Nephron (organoid): ENCODE measurements around the gene PHF21A.
A peak's percentile ranks its signal among the peaks of the same experiment; 100 is the strongest.

Experiments used
- H3K27ac Mint-ChIP-seq, 3 experiments: 2 replicates each; pipeline ENCODE4 v1.8.0; 2020; ENCODE audit warnings: mixed read lengths in 3 of 3, mild to moderate bottlenecking in 2 of 3, moderate library complexity in 1 of 3
- H3K27me3 Mint-ChIP-seq: 2 replicates; pipeline ENCODE4 v1.8.0; 2021; ENCODE audit warnings: low read depth, mild to moderate bottlenecking, moderate library complexity, mixed read lengths
- H3K36me3 Mint-ChIP-seq: 2 replicates; pipeline ENCODE4 v1.8.0; 2020; ENCODE audit warnings: low read depth, mixed read lengths
- H3K4me1 Mint-ChIP-seq: 2 replicates; pipeline ENCODE4 v1.8.0; 2020; ENCODE audit warnings: mixed read lengths
- H3K4me3 Mint-ChIP-seq, 3 experiments: 2 replicates each; pipeline ENCODE4 v1.8.0; 2020; ENCODE audit warnings: mild to moderate bottlenecking in 3 of 3, mixed read lengths in 3 of 3, moderate library complexity in 2 of 3
- H3K9me3 Mint-ChIP-seq: 2 replicates; pipeline ENCODE4 v1.8.0; 2020; ENCODE audit warnings: mixed read lengths
- TF ChIP-seq, protein P1 (sequence below), 3 experiments: fragments of 200-600 bp; sonication (generic); IDR thresholded peaks; one replicate each; pipeline ENCODE4 v1.5.0; 2021; ENCODE audit warnings: antibody characterized with exemption in 3 of 3; ENCODE audit not compliant: unreplicated experiment in 3 of 3

The PHF21A gene

DNA sequence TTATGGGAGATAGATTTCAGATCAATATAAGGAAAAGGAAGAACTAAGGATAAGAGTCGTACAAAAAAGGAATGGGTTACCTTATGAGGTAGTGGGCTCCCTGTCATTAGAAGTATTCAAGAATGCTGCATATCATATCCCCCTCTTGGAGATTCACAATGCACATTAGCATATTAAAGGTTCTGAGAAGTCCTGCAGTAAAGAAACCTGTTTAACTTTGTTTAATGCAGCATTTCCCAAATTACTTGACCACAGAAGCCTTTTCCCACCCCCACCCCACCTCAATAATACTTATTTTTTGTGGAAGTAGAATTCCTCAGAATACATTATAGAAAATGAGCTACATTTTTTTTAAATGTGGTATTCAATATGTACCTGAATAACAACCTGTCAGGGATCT lies 30.9 kb downstream of the PHF21A start:
- Mint-ChIP-seq H3K9me3 (no peaks in the 10 kb centered on the region), H3K4me3 (no peak overlapping the region), H3K36me3 (peaks cover 23% of the 10 kb centered on the region), H3K4me1 (no peaks in the 10 kb centered on the region), H3K27me3 (no peaks in the 10 kb centered on the region), H3K27ac (no peak overlapping the region)
- TF ChIP-seq, protein P1, sequence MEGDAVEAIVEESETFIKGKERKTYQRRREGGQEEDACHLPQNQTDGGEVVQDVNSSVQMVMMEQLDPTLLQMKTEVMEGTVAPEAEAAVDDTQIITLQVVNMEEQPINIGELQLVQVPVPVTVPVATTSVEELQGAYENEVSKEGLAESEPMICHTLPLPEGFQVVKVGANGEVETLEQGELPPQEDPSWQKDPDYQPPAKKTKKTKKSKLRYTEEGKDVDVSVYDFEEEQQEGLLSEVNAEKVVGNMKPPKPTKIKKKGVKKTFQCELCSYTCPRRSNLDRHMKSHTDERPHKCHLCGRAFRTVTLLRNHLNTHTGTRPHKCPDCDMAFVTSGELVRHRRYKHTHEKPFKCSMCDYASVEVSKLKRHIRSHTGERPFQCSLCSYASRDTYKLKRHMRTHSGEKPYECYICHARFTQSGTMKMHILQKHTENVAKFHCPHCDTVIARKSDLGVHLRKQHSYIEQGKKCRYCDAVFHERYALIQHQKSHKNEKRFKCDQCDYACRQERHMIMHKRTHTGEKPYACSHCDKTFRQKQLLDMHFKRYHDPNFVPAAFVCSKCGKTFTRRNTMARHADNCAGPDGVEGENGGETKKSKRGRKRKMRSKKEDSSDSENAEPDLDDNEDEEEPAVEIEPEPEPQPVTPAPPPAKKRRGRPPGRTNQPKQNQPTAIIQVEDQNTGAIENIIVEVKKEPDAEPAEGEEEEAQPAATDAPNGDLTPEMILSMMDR (IDR thresholded peaks at IDR 0.05; ENCODE audit: unreplicated experiment in 3 of 3) = no peak

DNA sequence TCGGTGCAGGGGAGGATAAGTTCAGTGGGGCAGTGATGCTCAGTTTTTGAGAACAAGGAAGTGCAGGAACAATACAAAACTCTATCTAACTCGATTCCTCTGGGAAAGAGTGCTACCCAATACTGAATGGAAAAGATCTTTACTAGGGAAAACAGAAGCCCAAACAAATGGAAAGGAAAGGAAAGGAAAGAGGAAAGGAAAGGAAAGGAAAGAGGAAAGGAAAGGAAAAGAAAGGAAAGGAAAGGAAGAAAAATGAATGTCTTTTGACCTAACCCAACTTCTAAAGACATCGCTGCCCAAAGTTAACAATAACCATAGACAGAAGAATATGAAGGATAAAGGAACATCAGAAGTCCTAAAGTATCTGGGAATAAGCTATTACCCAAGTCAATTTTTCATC lies 41.6 kb downstream of the PHF21A start:
- TF ChIP-seq, protein P1 (IDR thresholded peaks at IDR 0.05; ENCODE audit: unreplicated experiment in 3 of 3) = no peak
- Mint-ChIP-seq H3K27me3 (no peaks in the 10 kb centered on the region), H3K4me1 (no peaks in the 10 kb centered on the region), H3K9me3 (no peaks in the 10 kb centered on the region), H3K27ac (no peak overlapping the region), H3K36me3 (peaks cover 51% of the 10 kb centered on the region), H3K4me3 (no peak overlapping the region)

DNA sequence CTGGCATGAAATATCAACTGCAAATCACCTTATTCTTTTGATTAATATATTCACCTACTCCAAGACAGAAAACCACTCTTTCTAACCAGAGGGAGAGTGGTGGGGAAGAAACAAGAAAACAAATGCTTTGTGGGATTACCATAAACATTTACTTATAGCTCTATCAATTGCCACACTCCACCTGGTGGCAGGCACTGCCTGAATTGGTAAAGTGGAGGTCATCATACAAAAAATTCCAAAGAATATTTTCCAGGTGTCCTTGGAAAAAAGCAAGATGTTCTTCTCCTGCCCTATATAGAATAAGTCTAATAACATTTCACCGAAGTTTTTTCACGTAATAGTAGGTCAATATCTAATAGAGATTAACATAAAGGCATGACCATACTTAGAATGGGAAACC lies 45.3 kb downstream of the PHF21A start:
- H3K27ac Mint-ChIP-seq = no peak overlapping the region
- no peak overlapping the region for H3K4me3 Mint-ChIP-seq
- H3K36me3 Mint-ChIP-seq = peaks cover 52% of the 10 kb centered on the region
- TF ChIP-seq, protein P1 (IDR thresholded peaks at IDR 0.05; ENCODE audit: unreplicated experiment in 3 of 3) = no peak
- H3K4me1 Mint-ChIP-seq = no peaks in the 10 kb centered on the region
- no peaks in the 10 kb centered on the region for H3K27me3 Mint-ChIP-seq
- no peaks in the 10 kb centered on the region for H3K9me3 Mint-ChIP-seq

DNA sequence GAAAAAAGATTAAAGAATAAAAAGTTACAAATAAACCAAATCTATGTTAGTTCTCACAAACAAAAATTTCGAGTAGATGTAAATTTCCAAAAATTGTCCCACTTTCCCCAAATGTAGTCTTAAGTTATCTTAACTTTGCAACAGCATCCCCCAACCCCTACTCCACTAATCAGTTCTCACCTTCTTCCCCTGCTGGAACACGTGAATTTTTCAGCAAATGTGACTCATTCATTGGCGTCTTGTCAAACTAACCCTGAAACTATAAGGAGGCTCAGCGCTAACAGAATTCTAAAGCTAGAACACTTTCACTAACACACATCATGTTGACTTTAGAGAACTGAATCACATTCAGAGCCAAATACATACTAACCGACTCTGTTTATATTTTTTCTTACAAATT lies 46.1 kb downstream of the PHF21A start:
- TF ChIP-seq, protein P1 (IDR thresholded peaks at IDR 0.05; ENCODE audit: unreplicated experiment in 3 of 3) = no peak
- Mint-ChIP-seq H3K36me3 (peaks cover 50% of the 10 kb centered on the region), H3K4me3 (no peak overlapping the region), H3K9me3 (no peaks in the 10 kb centered on the region), H3K27me3 (no peaks in the 10 kb centered on the region), H3K4me1 (no peaks in the 10 kb centered on the region), H3K27ac (peak overlapping the region in 1 of 3 experiments; percentile 21)

DNA sequence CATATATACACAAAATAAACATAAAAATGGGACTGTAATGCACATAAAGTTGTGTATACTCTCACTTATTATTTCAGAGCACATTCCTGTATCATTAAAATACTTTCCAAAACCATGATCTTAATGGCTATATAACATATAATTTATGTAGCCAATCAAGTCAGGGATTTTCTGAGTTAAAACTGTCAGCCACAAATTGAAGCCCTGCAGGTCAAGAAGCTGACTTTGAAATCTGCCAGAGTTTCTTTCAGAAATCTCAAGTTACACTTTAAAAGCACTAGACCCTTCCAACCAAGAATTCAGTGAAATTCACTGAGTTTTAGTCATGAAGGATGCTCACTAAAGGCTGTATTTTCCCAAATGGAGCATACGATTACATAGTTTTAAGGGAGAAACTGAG lies 47.6 kb downstream of the PHF21A start:
- Mint-ChIP-seq H3K27me3 (no peaks in the 10 kb centered on the region), H3K36me3 (peaks cover 56% of the 10 kb centered on the region), H3K27ac (no peak overlapping the region), H3K4me1 (no peaks in the 10 kb centered on the region), H3K9me3 (no peaks in the 10 kb centered on the region), H3K4me3 (no peak overlapping the region)
- TF ChIP-seq, protein P1 (IDR thresholded peaks at IDR 0.05; ENCODE audit: unreplicated experiment in 3 of 3) = no peak

DNA sequence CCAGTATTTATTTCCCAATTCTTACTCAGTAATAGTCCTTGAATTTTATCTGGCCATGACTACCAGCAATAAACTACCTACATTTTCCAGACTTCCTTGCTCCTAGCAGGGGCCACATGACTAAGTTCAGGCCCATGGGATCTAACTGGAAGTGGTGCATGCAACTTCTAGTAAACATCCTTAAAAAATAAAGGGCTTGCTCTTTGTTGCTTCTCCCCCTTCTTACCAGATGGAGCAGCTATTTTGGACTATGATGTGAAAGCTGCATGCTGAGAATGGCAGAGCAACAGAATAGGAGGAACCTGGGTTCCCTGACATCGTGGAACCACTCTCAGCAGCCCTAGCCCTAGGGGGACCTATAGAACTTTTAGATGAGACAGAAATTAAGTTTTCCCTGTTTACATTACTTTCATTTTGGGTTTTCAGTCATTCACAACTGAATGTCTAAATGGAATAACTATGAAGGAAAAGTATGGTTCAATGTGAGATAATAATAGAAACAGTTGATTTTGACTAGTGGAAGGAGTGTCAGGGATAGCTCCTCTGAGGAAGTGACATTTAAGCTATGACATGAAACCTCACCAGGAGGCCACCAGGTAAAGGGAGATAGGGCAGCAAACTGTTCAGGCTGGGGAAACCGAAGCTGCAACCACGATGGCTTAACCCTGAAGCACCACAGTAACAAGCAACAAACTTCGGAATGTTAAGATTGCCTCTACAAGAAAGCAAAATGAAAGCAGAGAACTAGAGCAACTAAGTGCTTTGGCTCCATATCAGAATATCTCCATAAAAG lies 48.9 kb downstream of the PHF21A start:
- Mint-ChIP-seq H3K4me3 (no peak overlapping the region), H3K9me3 (no peaks in the 10 kb centered on the region), H3K27ac (no peak overlapping the region), H3K36me3 (peaks cover 59% of the 10 kb centered on the region), H3K27me3 (no peaks in the 10 kb centered on the region), H3K4me1 (no peaks in the 10 kb centered on the region)
- TF ChIP-seq, protein P1 (IDR thresholded peaks at IDR 0.05; ENCODE audit: unreplicated experiment in 3 of 3) = no peak
